Liver (tissue), 9 donors: ENCODE results near the gene DHX30. TPM values are rescaled to one million over a fixed set of nuclear protein-coding genes. Genes with fewer than 3 reads are reported as not detected.
"Not testable (repeated sequence)": the region's sequence is repeated elsewhere in the genome, so short reads cannot be mapped to it uniquely, and the experiment has no call there.

ENCODE experiments used
- DNase-seq: peaks from one replicate; pipeline ENCODE4 v3.0.0-alpha.2; 2017; ENCODE audit warnings: low spot score
- H3K27ac ChIP-seq, 2 donors: one replicate each; pipeline ENCODE4 v1.7.0; 2013; ENCODE audit warnings: inconsistent platforms in 2 of 2, low read length in 2 of 2, control low read depth in 1 of 2, low read depth in 1 of 2, mild to moderate bottlenecking in 1 of 2
- H3K27me3 ChIP-seq, 4 donors: one replicate each; pipeline versions ENCODE4 v1.6.1 to v1.7.0; 2013; ENCODE audit warnings: low read length in 3 of 4, inconsistent platforms in 1 of 4, mild to moderate bottlenecking in 1 of 4, moderate library complexity in 1 of 4; ENCODE audit not compliant: control insufficient read depth in 4 of 4, insufficient read depth in 4 of 4
- H3K36me3 ChIP-seq, 4 donors: one replicate each; pipeline versions ENCODE4 v1.6.1 to v1.7.0; 2013; ENCODE audit warnings: low read length in 3 of 4, mild to moderate bottlenecking in 3 of 4, low read depth in 1 of 4, moderate library complexity in 1 of 4; ENCODE audit not compliant: control insufficient read depth in 4 of 4, insufficient read depth in 3 of 4
- H3K4me1 ChIP-seq, 4 donors: one replicate each; pipeline versions ENCODE4 v1.6.1 to v1.7.0; 2013; ENCODE audit warnings: low read length in 3 of 4, mild to moderate bottlenecking in 3 of 4, moderate library complexity in 1 of 4; ENCODE audit not compliant: control insufficient read depth in 4 of 4, insufficient read depth in 4 of 4
- H3K4me3 ChIP-seq, 3 donors: one replicate each; pipeline versions ENCODE4 v1.6.1 to v1.7.0; 2013; ENCODE audit warnings: low read length in 3 of 3, control low read depth in 1 of 3, low read depth in 1 of 3, mild to moderate bottlenecking in 1 of 3
- H3K9ac ChIP-seq, 2 donors: one replicate each; pipeline ENCODE4 v1.7.0; 2013; ENCODE audit warnings: low read length in 2 of 2, mild to moderate bottlenecking in 2 of 2, moderate library complexity in 2 of 2, control low read depth in 1 of 2, low read depth in 1 of 2
- H3K9me3 ChIP-seq, 4 donors: one replicate each; pipeline versions ENCODE4 v1.6.1 to v1.7.0; 2013; ENCODE audit warnings: low read length in 3 of 4; ENCODE audit not compliant: control insufficient read depth in 4 of 4
- ATF3 ChIP-seq: IDR thresholded peaks from 2 replicates; pipeline ENCODE4 v1.6.1; 2016; ENCODE audit warnings: antibody characterized with exemption
- CTCF ChIP-seq: fragments of 150-350 bp; IDR thresholded peaks from 2 replicates; pipeline ENCODE4 v1.5.1; 2017; ENCODE audit warnings: improper control_type of control experiment, low read depth, low read length; ENCODE audit not compliant: missing input control
- EGR1 ChIP-seq, 2 donors: IDR thresholded peaks; 2 replicates each; pipeline ENCODE4 v1.6.1; 2016 to 2018; ENCODE audit warnings: antibody characterized with exemption in 2 of 2, low read depth in 2 of 2
- FOXA1 ChIP-seq: IDR thresholded peaks from 2 replicates; pipeline ENCODE4 v1.6.1; 2016; ENCODE audit warnings: antibody characterized with exemption
- FOXA2 ChIP-seq: IDR thresholded peaks from 2 replicates; pipeline ENCODE4 v1.6.1; 2016; ENCODE audit warnings: antibody characterized with exemption
- GABPA ChIP-seq, 2 donors: IDR thresholded peaks in 1 of 2; conservative IDR thresholded peaks in 1 of 2; 2 replicates each; pipeline ENCODE4 v1.6.1; 2016; ENCODE audit warnings: antibody characterized with exemption in 2 of 2, mild to moderate bottlenecking in 1 of 2, moderate library complexity in 1 of 2
- HNF4A ChIP-seq, 2 donors: conservative IDR thresholded peaks; 2 replicates each; pipeline ENCODE4 v1.6.1; 2016; ENCODE audit warnings: antibody characterized with exemption in 2 of 2, mild to moderate bottlenecking in 2 of 2
- HNF4G ChIP-seq: IDR thresholded peaks from 2 replicates; pipeline ENCODE4 v1.6.1; 2016; ENCODE audit warnings: antibody characterized with exemption
- JUND ChIP-seq, 2 donors: IDR thresholded peaks; 2 replicates each; pipeline ENCODE4 v1.6.1; 2016; ENCODE audit warnings: antibody characterized with exemption in 2 of 2
- MAX ChIP-seq: IDR thresholded peaks from 2 replicates; pipeline ENCODE4 v1.6.1; 2016; ENCODE audit warnings: antibody characterized with exemption
- NR2F2 ChIP-seq: IDR thresholded peaks from 2 replicates; pipeline ENCODE4 v1.6.1; 2016; ENCODE audit warnings: antibody characterized with exemption
- RAD21 ChIP-seq, 2 donors: IDR thresholded peaks; 2 replicates each; pipeline ENCODE4 v1.6.1; 2016; ENCODE audit warnings: antibody characterized with exemption in 2 of 2, mild to moderate bottlenecking in 2 of 2
- RXRA ChIP-seq, 2 donors: IDR thresholded peaks; 2 replicates each; pipeline ENCODE4 v1.6.1; 2017 to 2018; ENCODE audit warnings: antibody characterized with exemption in 2 of 2, mild to moderate bottlenecking in 1 of 2
- SP1 ChIP-seq: IDR thresholded peaks from 2 replicates; pipeline ENCODE4 v1.6.1; 2018; ENCODE audit warnings: antibody characterized with exemption, mild to moderate bottlenecking
- TAF1 ChIP-seq: conservative IDR thresholded peaks from 2 replicates; pipeline ENCODE4 v1.6.1; 2016; ENCODE audit warnings: antibody characterized with exemption, mild to moderate bottlenecking
- YY1 ChIP-seq: IDR thresholded peaks from 2 replicates; pipeline ENCODE4 v1.6.1; 2016; ENCODE audit warnings: antibody characterized with exemption, mild to moderate bottlenecking
- ZBTB33 ChIP-seq: IDR thresholded peaks from 2 replicates; pipeline ENCODE4 v1.6.1; 2016; ENCODE audit warnings: antibody characterized with exemption
- WGBS: extraction: QIAGEN DNeasy Blood & Tissue Kit; methylation state at CpG from one replicate; pipeline ENCODE4 v1.1.7; 2013; 5-methylcytosine and 5-hydroxymethylcytosine counted together
- polyA plus RNA-seq, 2 donors: library from polyadenylated mRNA; stranded (reverse) in 1 of 2; unstranded in 1 of 2; fragments of 200-250 nt in 1 of 2; fragments of >200 nt in 1 of 2; fragmentation: Nextera tagmentation in 1 of 2; extraction: Ambion mirVana in 1 of 2; gene quantifications; one replicate each; pipeline versions ENCODE4 v1.2.1 to v1.2.3, GENCODE V29; 2013 to 2015
- total RNA-seq, 2 donors: library from RNA; depleted of rRNA; stranded (reverse); fragments of >200 nt; gene quantifications; one replicate each; pipeline ENCODE4 v1.2.3, GENCODE V29; 2014
- donor health status: healthy.
- donor health status: healthy.
- donor health status: healthy.
- donor health status: healthy.
- donor health status: healthy.

DHX30 gene
- total and polyA plus RNA-seq, 4 donors = 18.3 to 39.9 (median 26.3) TPM

- not testable (repeated sequence) for H3K27me3 ChIP-seq, DNase-seq, H3K36me3 ChIP-seq, H3K4me1 ChIP-seq, H3K4me3 ChIP-seq, H3K27ac ChIP-seq, H3K9ac ChIP-seq, H3K9me3 ChIP-seq
- WGBS = 68% methylated on average over 4 of the region's 4 CpGs
- TF ChIP-seq SP1 = peak; percentile 18
- peak; percentile 57 to 72 for TF ChIP-seq RXRA (IDR thresholded peaks at IDR 0.05)
- peak; percentile 11 to 30 for TF ChIP-seq HNF4A (conservative IDR thresholded peaks at IDR 0.05)
Measured at GRCh38 chr3:47760207-47760606, 42.7 kb upstream of the DHX30 start.

- Histone ChIP-seq H3K4me1 (peaks cover 5 to 8% (median 6%) of the 10 kb centered on the region in 4 donors), H3K36me3 (peaks cover 0 to 4% (median 2%) of the 10 kb centered on the region in 4 donors), H3K4me3 (no peak overlapping the region), H3K27ac (no peak overlapping the region), H3K27me3 (no peaks in the 10 kb centered on the region), H3K9me3 (no peaks in the 10 kb centered on the region), H3K9ac (no peak overlapping the region)
- TF ChIP-seq HNF4A (conservative IDR thresholded peaks at IDR 0.05) (peak; percentile 41 to 58), CTCF (no peak)
- WGBS = 97% methylated on average over 4 of the region's 4 CpGs
- no peak for DNase-seq
Measured at GRCh38 chr3:47761046-47761445, 41.9 kb upstream of the DHX30 start.

GRCh38 chr3:47762233-47762632, 40.7 kb upstream of the DHX30 start:
- WGBS = 67% methylated on average over 4 of the region's 4 CpGs
- no peak overlapping the region for H3K9ac ChIP-seq
- TF ChIP-seq NR2F2 (no peak), ZBTB33 (no peak), YY1 (no peak)
- DNase-seq = no peak
- H3K36me3 ChIP-seq = peaks cover 0 to 4% (median 2%) of the 10 kb centered on the region in 4 donors
- H3K27ac ChIP-seq = no peak overlapping the region
- H3K27me3 ChIP-seq = no peaks in the 10 kb centered on the region
- H3K4me1 ChIP-seq = peaks cover 5 to 8% (median 6%) of the 10 kb centered on the region in 4 donors
- H3K4me3 ChIP-seq = no peak overlapping the region
- H3K9me3 ChIP-seq = no peaks in the 10 kb centered on the region

- no peak overlapping the region for H3K9ac ChIP-seq
- WGBS = 97% methylated on average over 4 of the region's 4 CpGs
- H3K4me1 ChIP-seq = no peaks in the 10 kb centered on the region
- H3K27ac ChIP-seq = no peak overlapping the region
- DNase-seq = no peak
- H3K9me3 ChIP-seq = no peaks in the 10 kb centered on the region
- no peak overlapping the region for H3K4me3 ChIP-seq
- H3K36me3 ChIP-seq = peaks cover 0 to 9% (median 3%) of the 10 kb centered on the region in 4 donors
- H3K27me3 ChIP-seq = no peaks in the 10 kb centered on the region
- no peak for TF ChIP-seq JUND (IDR thresholded peaks at IDR 0.05)
- TF ChIP-seq MAX = no peak
- no peak for TF ChIP-seq FOXA2
- TF ChIP-seq NR2F2 = no peak
- TF ChIP-seq HNF4A (conservative IDR thresholded peaks at IDR 0.05) = no peak
- no peak for TF ChIP-seq EGR1 (IDR thresholded peaks at IDR 0.05; ENCODE audit: low read depth in 2 of 2)
- TF ChIP-seq FOXA1 = no peak
- TF ChIP-seq HNF4G = no peak
- TF ChIP-seq RXRA (IDR thresholded peaks at IDR 0.05) = no peak
- TF ChIP-seq YY1 = no peak
- TF ChIP-seq RAD21 (IDR thresholded peaks at IDR 0.05) = no peak
- TF ChIP-seq SP1 = no peak
- TF ChIP-seq GABPA (IDR thresholded peaks at IDR 0.05 in 1 of 2, conservative IDR thresholded peaks at IDR 0.05 in 1 of 2) = no peak
- TF ChIP-seq CTCF = no peak
- TF ChIP-seq ATF3 = no peak
- no peak for TF ChIP-seq TAF1
Measured at GRCh38 chr3:47766186-47766585, 36.8 kb upstream of the DHX30 start.
